ENCODE results near the gene SLC25A18.

DNA sequence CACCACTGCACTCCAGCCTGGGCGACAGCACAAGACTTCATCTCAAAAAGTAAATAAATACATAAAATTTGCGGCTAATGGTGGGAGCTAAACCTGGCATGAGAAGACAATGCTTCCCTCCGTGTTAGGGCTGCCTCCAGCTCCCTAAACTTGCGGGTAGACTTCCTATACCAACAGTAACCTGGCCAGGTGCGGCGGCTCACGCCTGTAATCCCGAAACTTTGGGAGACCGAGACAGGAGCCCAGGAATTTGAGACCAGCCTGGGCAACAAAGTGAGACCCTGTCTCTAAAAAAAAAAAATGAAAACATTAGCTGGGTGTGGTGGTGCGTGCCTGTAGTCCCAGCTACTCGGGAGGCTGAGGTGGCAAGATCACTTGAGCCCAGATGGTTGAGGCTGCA, 25.3 kb downstream of the SLC25A18 start:
- TF ChIP-seq, protein P1, sequence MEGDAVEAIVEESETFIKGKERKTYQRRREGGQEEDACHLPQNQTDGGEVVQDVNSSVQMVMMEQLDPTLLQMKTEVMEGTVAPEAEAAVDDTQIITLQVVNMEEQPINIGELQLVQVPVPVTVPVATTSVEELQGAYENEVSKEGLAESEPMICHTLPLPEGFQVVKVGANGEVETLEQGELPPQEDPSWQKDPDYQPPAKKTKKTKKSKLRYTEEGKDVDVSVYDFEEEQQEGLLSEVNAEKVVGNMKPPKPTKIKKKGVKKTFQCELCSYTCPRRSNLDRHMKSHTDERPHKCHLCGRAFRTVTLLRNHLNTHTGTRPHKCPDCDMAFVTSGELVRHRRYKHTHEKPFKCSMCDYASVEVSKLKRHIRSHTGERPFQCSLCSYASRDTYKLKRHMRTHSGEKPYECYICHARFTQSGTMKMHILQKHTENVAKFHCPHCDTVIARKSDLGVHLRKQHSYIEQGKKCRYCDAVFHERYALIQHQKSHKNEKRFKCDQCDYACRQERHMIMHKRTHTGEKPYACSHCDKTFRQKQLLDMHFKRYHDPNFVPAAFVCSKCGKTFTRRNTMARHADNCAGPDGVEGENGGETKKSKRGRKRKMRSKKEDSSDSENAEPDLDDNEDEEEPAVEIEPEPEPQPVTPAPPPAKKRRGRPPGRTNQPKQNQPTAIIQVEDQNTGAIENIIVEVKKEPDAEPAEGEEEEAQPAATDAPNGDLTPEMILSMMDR (IDR thresholded peaks at IDR 0.05), result no peak
- TF ChIP-seq POLR2AphosphoS5 (IDR thresholded peaks at IDR 0.05) (no peak), POLR2A (IDR thresholded peaks at IDR 0.05) (no peak)
